DOHH2 (cell line): ENCODE measurements around the gene LDLRAD2.

ENCODE experiments used
- H3F3A ChIP-seq: fragments of 200-600 bp; sonication (generic), shearing (Covaris generic); 2 replicates; pipeline ENCODE4 v1.6.0; 2016; ENCODE audit warnings: antibody characterized with exemption, mild to moderate bottlenecking; ENCODE audit not compliant: control insufficient read depth, insufficient read depth
- H3K27ac ChIP-seq: fragments of 200-600 bp; sonication (generic); 2 replicates; pipeline ENCODE4 v1.5.1; 2014; ENCODE audit warnings: low read depth, mild to moderate bottlenecking, low read length, moderate library complexity
- H3K27me3 ChIP-seq: fragments of 200-600 bp; sonication (generic); 2 replicates; pipeline ENCODE4 v1.6.1; 2014; ENCODE audit warnings: mild to moderate bottlenecking, low read length, mixed read lengths; ENCODE audit not compliant: control insufficient read depth
- H3K36me3 ChIP-seq: fragments of 200-600 bp; sonication (generic); 2 replicates; pipeline ENCODE4 v1.6.1; 2014; ENCODE audit warnings: mild to moderate bottlenecking, low read length, moderate library complexity, mixed read lengths; ENCODE audit not compliant: control insufficient read depth
- H3K4me1 ChIP-seq: fragments of 200-600 bp; sonication (generic); 2 replicates; pipeline ENCODE4 v1.6.1; 2014; ENCODE audit warnings: mild to moderate bottlenecking, low read length, mixed read lengths; ENCODE audit not compliant: control insufficient read depth
- H3K4me2 ChIP-seq: fragments of 200-600 bp; sonication (generic); 2 replicates; pipeline ENCODE4 v1.6.0; 2014; ENCODE audit warnings: mild to moderate bottlenecking, low read length, moderate library complexity
- H3K4me3 ChIP-seq: fragments of 200-600 bp; sonication (generic); 2 replicates; pipeline ENCODE4 v1.5.1; 2014; ENCODE audit warnings: mild to moderate bottlenecking, low read length, mixed read lengths
- H3K79me2 ChIP-seq: fragments of 200-600 bp; sonication (generic); 2 replicates; pipeline ENCODE4 v1.6.1; 2014; ENCODE audit warnings: mild to moderate bottlenecking, low read length, mixed read lengths; ENCODE audit not compliant: control insufficient read depth
- H3K9me2 ChIP-seq: fragments of 200-600 bp; sonication (generic); replicated peaks from 2 replicates; pipeline ENCODE4 v1.6.1; 2014; ENCODE audit warnings: mild to moderate bottlenecking, low read length, mixed read lengths; ENCODE audit not compliant: control insufficient read depth
- H3K9me3 ChIP-seq: fragments of 200-600 bp; sonication (generic); 2 replicates; pipeline ENCODE4 v1.6.1; 2014; ENCODE audit warnings: antibody characterized with exemption, low read length, mixed read lengths; ENCODE audit not compliant: control insufficient read depth, insufficient read depth
- H4K20me1 ChIP-seq: fragments of 200-600 bp; sonication (generic); 2 replicates; pipeline ENCODE4 v1.6.0; 2014; ENCODE audit warnings: low read depth, mild to moderate bottlenecking, antibody characterized with exemption, low read length, moderate library complexity; ENCODE audit not compliant: control insufficient read depth, insufficient read depth
- CTCF ChIP-seq: fragments of 200-600 bp; sonication (generic); IDR thresholded peaks from one replicate; pipeline ENCODE4 v1.5.1; 2014; ENCODE audit warnings: antibody characterized with exemption, mild to moderate bottlenecking, low read depth, low read length; ENCODE audit not compliant: poor library complexity, severe bottlenecking
- EZH2phosphoT487 ChIP-seq: fragments of 200-600 bp; sonication (generic); IDR thresholded peaks from 2 replicates; pipeline ENCODE4 v1.6.1; 2017; ENCODE audit warnings: borderline replicate concordance, mild to moderate bottlenecking, antibody characterized with exemption, low read length, moderate library complexity, mixed read lengths

The LDLRAD2 gene

GRCh38 chr1:21869620-21870121 lies 57.6 kb downstream of the LDLRAD2 start:
- H3F3A ChIP-seq = no peaks in the 10 kb centered on the region
- H3K27ac ChIP-seq = no peak overlapping the region
- H4K20me1 ChIP-seq = no peaks in the 10 kb centered on the region
- no peaks in the 10 kb centered on the region for H3K9me2 ChIP-seq
- H3K4me2 ChIP-seq = no peak overlapping the region
- H3K36me3 ChIP-seq = no peaks in the 10 kb centered on the region
- no peaks in the 10 kb centered on the region for H3K27me3 ChIP-seq
- no peaks in the 10 kb centered on the region for H3K4me1 ChIP-seq
- TF ChIP-seq EZH2phosphoT487 (no peak), CTCF (no peak)
- H3K79me2 ChIP-seq = no peaks in the 10 kb centered on the region
- no peaks in the 10 kb centered on the region for H3K9me3 ChIP-seq
- no peak overlapping the region for H3K4me3 ChIP-seq

- H3K4me3 ChIP-seq = no peak overlapping the region
- no peaks in the 10 kb centered on the region for H3F3A ChIP-seq
- H3K27ac ChIP-seq = no peak overlapping the region
- no peaks in the 10 kb centered on the region for H3K36me3 ChIP-seq
- H3K27me3 ChIP-seq = no peaks in the 10 kb centered on the region
- no peaks in the 10 kb centered on the region for H4K20me1 ChIP-seq
- no peaks in the 10 kb centered on the region for H3K9me3 ChIP-seq
- H3K79me2 ChIP-seq = no peaks in the 10 kb centered on the region
- no peaks in the 10 kb centered on the region for H3K9me2 ChIP-seq
- H3K4me1 ChIP-seq = no peaks in the 10 kb centered on the region
- TF ChIP-seq EZH2phosphoT487 (no peak), CTCF (no peak)
- no peak overlapping the region for H3K4me2 ChIP-seq
Observed at GRCh38 chr1:21870611-21871010, 58.5 kb downstream of the LDLRAD2 start.

- no peaks in the 10 kb centered on the region for H3K9me3 ChIP-seq
- no peaks in the 10 kb centered on the region for H3K79me2 ChIP-seq
- H3K4me1 ChIP-seq = no peaks in the 10 kb centered on the region
- H3K4me2 ChIP-seq = no peak overlapping the region
- no peaks in the 10 kb centered on the region for H4K20me1 ChIP-seq
- no peaks in the 10 kb centered on the region for H3K36me3 ChIP-seq
- no peak overlapping the region for H3K4me3 ChIP-seq
- no peaks in the 10 kb centered on the region for H3K27me3 ChIP-seq
- no peak for TF ChIP-seq EZH2phosphoT487
- no peak for TF ChIP-seq CTCF
- H3K9me2 ChIP-seq = no peaks in the 10 kb centered on the region
- H3K27ac ChIP-seq = no peak overlapping the region
- H3F3A ChIP-seq = no peaks in the 10 kb centered on the region
Observed at GRCh38 chr1:21871943-21872342, 59.9 kb downstream of the LDLRAD2 start.
